Ovary (tissue), 9 donors: ENCODE data around the gene CLEC16A. TPM values are rescaled to one million over a fixed set of nuclear protein-coding genes. Genes with fewer than 3 reads are reported as not detected.

Source experiments
- DNase-seq, 5 donors: peaks; one replicate each; pipeline ENCODE4 v3.0.0-alpha.2; 2019 to 2020
- H3K27ac ChIP-seq, 2 donors: fragments of 200-600 bp; one replicate each; pipeline versions ENCODE4 v1.5.1 to v1.8.0; 2019 to 2022
- H3K27me3 ChIP-seq: fragments of 200-600 bp; one replicate; pipeline ENCODE4 v1.8.0; 2022
- H3K36me3 ChIP-seq: fragments of 200-600 bp; sonication (generic); one replicate; pipeline ENCODE4 v1.5.1; 2019
- H3K4me1 ChIP-seq: one replicate; pipeline ENCODE4 v1.8.1; 2013; ENCODE audit warnings: mild to moderate bottlenecking, moderate library complexity; ENCODE audit not compliant: insufficient read depth
- H3K4me3 ChIP-seq: fragments of 200-600 bp; sonication (generic); one replicate; pipeline ENCODE4 v1.5.1; 2017
- H3K9me3 ChIP-seq, 2 donors: fragments of 200-600 bp in 1 of 2; sonication (generic) in 1 of 2; one replicate each; pipeline versions ENCODE4 v1.5.1 to v1.8.1; 2013 to 2019; ENCODE audit warnings: mild to moderate bottlenecking in 1 of 2, moderate library complexity in 1 of 2
- CTCF ChIP-seq, 3 donors: fragments of 450-650 bp in 2 of 3; fragments of 200-600 bp in 1 of 3; IDR thresholded peaks; one replicate each; pipeline versions ENCODE4 v1.5.1 to v1.8.0; 2016 to 2022; ENCODE audit warnings: antibody characterized with exemption in 3 of 3, mild to moderate bottlenecking in 1 of 3
- EP300 ChIP-seq: sonication (generic); formaldehyde crosslinking; IDR thresholded peaks from one replicate; pipeline ENCODE4 v1.6.1; 2017; ENCODE audit warnings: antibody characterized with exemption
- POLR2A ChIP-seq: fragments of 450-650 bp; IDR thresholded peaks from one replicate; pipeline ENCODE4 v1.6.1; 2017; ENCODE audit warnings: antibody characterized with exemption, mild to moderate bottlenecking, moderate library complexity
- WGBS, 3 donors: extraction: QIAGEN DNeasy Blood & Tissue Kit in 1 of 3; methylation state at CpG; one replicate each; pipeline versions ENCODE4 v1.1.5 to v1.1.7; 2013 to 2017; 5-methylcytosine and 5-hydroxymethylcytosine counted together
- intact Hi-C, 4 donors: fragments of 100-400 bp; cut with DNase I; formaldehyde crosslinking; loops; one replicate each; pipeline versions ENCODE4 v1.11.0 to v1.15.1; 2022 to 2023
- polyA plus RNA-seq, 2 donors: library from polyadenylated mRNA; stranded (reverse); fragments of 200-250 nt in 1 of 2; fragments of 350-450 nt in 1 of 2; fragmentation: Illumina TruSeq in 1 of 2; extraction: RNeasy Lipid Tissue Mini Kit (QIAGEN cat#74804) in 1 of 2; gene quantifications; one replicate each; pipeline ENCODE4 v1.2.3, GENCODE V29; 2013 to 2014
- total RNA-seq, 7 donors: library from RNA; depleted of rRNA in 2 of 7; stranded (reverse); fragments of >200 nt in 2 of 7; fragmentation: NEBNext Ultra II Directional in 3 of 7; extraction: Animal tissue kit (Norgen Biotek cat#: 25700) in 3 of 7; gene quantifications; one replicate each; pipeline versions ENCODE4 v1.1.0 to v1.2.4, GENCODE V29; 2016 to 2023
- donor health status: DM: no; HTN: no; CAD: no; lungs with moderate emphysema.
- donor health status: DM: no; HTN: no; CAD: no.
- donor health status: Bipolar disorder and iron deficiency.
- donor health status: DM: yes; HTN: yes; CAD: no.
- donor health status: DM: no; HTN: no; CAD: no.
- donor health status: DM: yes; HTN: yes; CAD: no.

CLEC16A gene
- total and polyA plus RNA-seq, 9 donors = 6.4 to 28.1 (median 16.5) TPM

GRCh38 chr16:10929853-10930754 is 14.3 kb upstream of the CLEC16A start:
- no peak for TF ChIP-seq CTCF (IDR thresholded peaks at IDR 0.05)
- no peak for TF ChIP-seq EP300
- TF ChIP-seq POLR2A = no peak
- no peak overlapping the region for H3K27ac ChIP-seq

GRCh38 chr16:10930755-10931093 is 13.6 kb upstream of the CLEC16A start:
- TF ChIP-seq EP300 (no peak), CTCF (IDR thresholded peaks at IDR 0.05) (no peak)
- intact Hi-C loops = loop anchor here in 1 of 4 donors (10.0 kb wide), 1 partner anchor 176 kb away; no protein-coding TSS in a partner anchor
- Histone ChIP-seq H3K36me3 (no peaks in the 10 kb centered on the region), H3K4me3 (no peak overlapping the region), H3K27ac (no peak overlapping the region), H3K9me3 (no peaks in the 10 kb centered on the region), H3K27me3 (no peaks in the 10 kb centered on the region), H3K4me1 (peaks cover 2% of the 10 kb centered on the region)
- no peak for DNase-seq
- WGBS, 3 donors = 69 to 77% (median 70%) methylated on average over 2 of the region's 2 CpGs

More at GRCh38 chr16:10929853-10930754, 14.3 kb upstream of the CLEC16A start:
- no peaks in the 10 kb centered on the region for H3K36me3 ChIP-seq
- no peaks in the 10 kb centered on the region for H3K9me3 ChIP-seq
- 73 to 77% (median 75%) methylated on average over 15 of the region's 15 CpGs for WGBS, 3 donors
- intact Hi-C loops = loop anchor here in 3 of 4 donors (10.0 kb wide), 3 partner anchors 165 to 415 kb away; no protein-coding TSS in a partner anchor
- H3K4me3 ChIP-seq = no peak overlapping the region
- no peaks in the 10 kb centered on the region for H3K4me1 ChIP-seq
- no peaks in the 10 kb centered on the region for H3K27me3 ChIP-seq
- DNase-seq = no peak

GRCh38 chr16:10931134-10931533 is 13.2 kb upstream of the CLEC16A start:
- Histone ChIP-seq H3K4me3 (no peak overlapping the region), H3K4me1 (peaks cover 2% of the 10 kb centered on the region), H3K27ac (no peak overlapping the region), H3K27me3 (no peaks in the 10 kb centered on the region), H3K9me3 (no peaks in the 10 kb centered on the region), H3K36me3 (no peaks in the 10 kb centered on the region)
- DNase-seq = no peak
- intact Hi-C loops = loop anchor here in 1 of 4 donors (10.0 kb wide), 1 partner anchor 176 kb away; no protein-coding TSS in a partner anchor
- TF ChIP-seq CTCF (IDR thresholded peaks at IDR 0.05) (no peak), EP300 (no peak), POLR2A (no peak)
- 56 to 60% (median 56%) methylated on average over 7 of the region's 7 CpGs for WGBS, 3 donors

GRCh38 chr16:10931977-10932632 is 12.3 kb upstream of the CLEC16A start:
- intact Hi-C loops = loop anchor here in 1 of 4 donors (10.0 kb wide), 1 partner anchor 177 kb away; no protein-coding TSS in a partner anchor
- WGBS, 3 donors = 91 to 94% (median 93%) methylated on average over 11 of the region's 11 CpGs
- H3K4me3 ChIP-seq = no peak overlapping the region
- no peaks in the 10 kb centered on the region for H3K27me3 ChIP-seq
- H3K27ac ChIP-seq = no peak overlapping the region
- no peaks in the 10 kb centered on the region for H3K9me3 ChIP-seq
- no peak for TF ChIP-seq CTCF (IDR thresholded peaks at IDR 0.05)
- TF ChIP-seq EP300 = no peak
- no peak for TF ChIP-seq POLR2A
- DNase-seq = no peak
- peaks cover 2% of the 10 kb centered on the region for H3K4me1 ChIP-seq
- no peaks in the 10 kb centered on the region for H3K36me3 ChIP-seq
